Measurements from ENCODE around the gene DNAJB1.

DNAJB1 gene

GRCh38 chr19:14559916-14560775 is 41.9 kb upstream of the DNAJB1 start:
- H3K27ac ChIP-seq (ENCODE audit: low read depth, low read length), result no peak overlapping the region
- H3K79me2 ChIP-seq (ENCODE audit: control insufficient read depth, low read length), result peaks cover 61% of the 10 kb centered on the region
- H3K36me3 ChIP-seq (ENCODE audit: control insufficient read depth, low read length), result peaks cover 17% of the 10 kb centered on the region

GRCh38 chr19:14558370-14559066 is 40.3 kb upstream of the DNAJB1 start:
- H3K4me2 ChIP-seq (ENCODE audit: low read length), result no peak overlapping the region
- H3K79me2 ChIP-seq (ENCODE audit: control insufficient read depth, low read length), result peaks cover 72% of the 10 kb centered on the region
- H3K27ac ChIP-seq (ENCODE audit: low read depth, low read length), result no peak overlapping the region

More at GRCh38 chr19:14559916-14560775, 41.9 kb upstream of the DNAJB1 start:
- Histone ChIP-seq H3K4me1 (ENCODE audit: control insufficient read depth, low read length) (peaks cover 17% of the 10 kb centered on the region), H3K4me2 (ENCODE audit: low read length) (no peak overlapping the region), H4K20me1 (ENCODE audit: control insufficient read depth, insufficient read depth, low read depth, low read length) (no peaks in the 10 kb centered on the region), H3K4me3 (ENCODE audit: low read length) (no peak overlapping the region), H3K27me3 (ENCODE audit: control insufficient read depth, low read length) (no peaks in the 10 kb centered on the region), H3K9me3 (ENCODE audit: control insufficient read depth, insufficient read depth, low read length) (no peaks in the 10 kb centered on the region), H3K9me2 (replicated peaks; ENCODE audit: control insufficient read depth, low read length) (no peaks in the 10 kb centered on the region), H3F3A (ENCODE audit: control insufficient read depth, insufficient read depth) (no peaks in the 10 kb centered on the region)
- no peak for TF ChIP-seq EZH2phosphoT487 (IDR thresholded peaks at IDR 0.05; ENCODE audit: borderline replicate concordance, low read length)
- TF ChIP-seq, protein P1, sequence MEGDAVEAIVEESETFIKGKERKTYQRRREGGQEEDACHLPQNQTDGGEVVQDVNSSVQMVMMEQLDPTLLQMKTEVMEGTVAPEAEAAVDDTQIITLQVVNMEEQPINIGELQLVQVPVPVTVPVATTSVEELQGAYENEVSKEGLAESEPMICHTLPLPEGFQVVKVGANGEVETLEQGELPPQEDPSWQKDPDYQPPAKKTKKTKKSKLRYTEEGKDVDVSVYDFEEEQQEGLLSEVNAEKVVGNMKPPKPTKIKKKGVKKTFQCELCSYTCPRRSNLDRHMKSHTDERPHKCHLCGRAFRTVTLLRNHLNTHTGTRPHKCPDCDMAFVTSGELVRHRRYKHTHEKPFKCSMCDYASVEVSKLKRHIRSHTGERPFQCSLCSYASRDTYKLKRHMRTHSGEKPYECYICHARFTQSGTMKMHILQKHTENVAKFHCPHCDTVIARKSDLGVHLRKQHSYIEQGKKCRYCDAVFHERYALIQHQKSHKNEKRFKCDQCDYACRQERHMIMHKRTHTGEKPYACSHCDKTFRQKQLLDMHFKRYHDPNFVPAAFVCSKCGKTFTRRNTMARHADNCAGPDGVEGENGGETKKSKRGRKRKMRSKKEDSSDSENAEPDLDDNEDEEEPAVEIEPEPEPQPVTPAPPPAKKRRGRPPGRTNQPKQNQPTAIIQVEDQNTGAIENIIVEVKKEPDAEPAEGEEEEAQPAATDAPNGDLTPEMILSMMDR (IDR thresholded peaks at IDR 0.05; ENCODE audit: low read depth, low read length, poor library complexity, severe bottlenecking), result no peak

GRCh38 chr19:14556662-14557188 is 38.5 kb upstream of the DNAJB1 start:
- Histone ChIP-seq H3F3A (ENCODE audit: control insufficient read depth, insufficient read depth) (no peaks in the 10 kb centered on the region), H3K9me2 (replicated peaks; ENCODE audit: control insufficient read depth, low read length) (no peaks in the 10 kb centered on the region), H3K36me3 (ENCODE audit: control insufficient read depth, low read length) (peaks cover 3% of the 10 kb centered on the region; the same call in 1 of the 2 replicates), H3K4me3 (ENCODE audit: low read length) (no peak overlapping the region), H3K9me3 (ENCODE audit: control insufficient read depth, insufficient read depth, low read length) (no peaks in the 10 kb centered on the region), H3K27ac (ENCODE audit: low read depth, low read length) (no peak overlapping the region), H3K79me2 (ENCODE audit: control insufficient read depth, low read length) (peaks cover 78% of the 10 kb centered on the region), H3K4me2 (ENCODE audit: low read length) (peak overlapping the region; percentile 48; the same call in 1 of the 2 replicates), H3K4me1 (ENCODE audit: control insufficient read depth, low read length) (peaks cover 22% of the 10 kb centered on the region), H3K27me3 (ENCODE audit: control insufficient read depth, low read length) (no peaks in the 10 kb centered on the region), H4K20me1 (ENCODE audit: control insufficient read depth, insufficient read depth, low read depth, low read length) (peaks cover 5% of the 10 kb centered on the region; the same call in 1 of the 2 replicates)
- no peak for TF ChIP-seq EZH2phosphoT487 (IDR thresholded peaks at IDR 0.05; ENCODE audit: borderline replicate concordance, low read length)
- TF ChIP-seq, protein P1 (IDR thresholded peaks at IDR 0.05; ENCODE audit: low read depth, low read length, poor library complexity, severe bottlenecking), result peak; percentile 95

More at GRCh38 chr19:14558370-14559066, 40.3 kb upstream of the DNAJB1 start:
- H3K36me3 ChIP-seq (ENCODE audit: control insufficient read depth, low read length), result peaks cover 5% of the 10 kb centered on the region
- H3K9me3 ChIP-seq (ENCODE audit: control insufficient read depth, insufficient read depth, low read length), result no peaks in the 10 kb centered on the region
- no peak overlapping the region for H3K4me3 ChIP-seq (ENCODE audit: low read length)
- no peaks in the 10 kb centered on the region for H4K20me1 ChIP-seq (ENCODE audit: control insufficient read depth, insufficient read depth, low read depth, low read length)
- H3K27me3 ChIP-seq (ENCODE audit: control insufficient read depth, low read length), result no peaks in the 10 kb centered on the region
- H3F3A ChIP-seq (ENCODE audit: control insufficient read depth, insufficient read depth), result no peaks in the 10 kb centered on the region
- no peaks in the 10 kb centered on the region for H3K9me2 ChIP-seq (replicated peaks; ENCODE audit: control insufficient read depth, low read length)
- H3K4me1 ChIP-seq (ENCODE audit: control insufficient read depth, low read length), result peaks cover 17% of the 10 kb centered on the region
- TF ChIP-seq EZH2phosphoT487 (IDR thresholded peaks at IDR 0.05; ENCODE audit: borderline replicate concordance, low read length), result no peak

All from DOHH2 (cell line).